Measurements from ENCODE around the gene LETM1. TPM values are rescaled to one million over a fixed set of nuclear protein-coding genes. Genes with fewer than 3 reads are reported as not detected.

LETM1 gene
- total RNA-seq, 1 experiment from 2014 or later = 63.9 TPM

- Histone ChIP-seq H3K4me1 (peaks cover 20% of the 10 kb centered on the region; the same call in 1 of the 2 replicates), H3K27me3 (replicated peaks; ENCODE audit: control insufficient read depth, insufficient read depth, low read length) (no peaks in the 10 kb centered on the region), H3K4me3 (ENCODE audit: low read depth, low read length) (no peak overlapping the region), H3K36me3 (ENCODE audit: control insufficient read depth, insufficient read depth, low read length) (no peaks in the 10 kb centered on the region), H3K9me3 (no peaks in the 10 kb centered on the region)
- no TSS peak for BruUV-seq (replicated peaks)
- H3K4me3 Mint-ChIP-seq (ENCODE audit: unreplicated experiment) = no peak overlapping the region
- no peak for TF ChIP-seq CTCF (IDR thresholded peaks at IDR 0.05; ENCODE audit: insufficient read depth in 1 of 2, low read depth in 1 of 2, low read length in 1 of 2, severe bottlenecking in 1 of 2, unreplicated experiment in 1 of 2)
- H3K36me3 Mint-ChIP-seq (ENCODE audit: insufficient read depth, unreplicated experiment) = no peaks in the 10 kb centered on the region
- no peaks in the 10 kb centered on the region for H3K9me3 Mint-ChIP-seq (ENCODE audit: unreplicated experiment)
- no peaks in the 10 kb centered on the region for H3K4me1 Mint-ChIP-seq (ENCODE audit: low read depth, unreplicated experiment)
- ChIA-PET CTCF (interaction anchor here (1.0 kb wide), 1 partner anchor 58 kb away, joined by 3 read pairs; no protein-coding TSS in a partner anchor), POLR2A (no interaction called here)
- no peaks in the 10 kb centered on the region for H3K27me3 Mint-ChIP-seq (ENCODE audit: insufficient read depth, unreplicated experiment)
- no peak for DNase-seq
- H3K27ac Mint-ChIP-seq (ENCODE audit: unreplicated experiment) = no peak overlapping the region
- intact Hi-C loops (cut with micrococcal nuclease; ENCODE audit: unreplicated experiment) = no loop called here
Observed at GRCh38 chr4:1784395-1784788, 71.6 kb downstream of the LETM1 start.

GRCh38 chr4:1783970-1784369, 72.0 kb downstream of the LETM1 start:
- Histone ChIP-seq H3K4me3 (ENCODE audit: low read depth, low read length) (no peak overlapping the region), H3K9me3 (no peaks in the 10 kb centered on the region), H3K27me3 (replicated peaks; ENCODE audit: control insufficient read depth, insufficient read depth, low read length) (no peaks in the 10 kb centered on the region), H3K36me3 (ENCODE audit: control insufficient read depth, insufficient read depth, low read length) (no peaks in the 10 kb centered on the region), H3K4me1 (peaks cover 23% of the 10 kb centered on the region; the same call in 1 of the 2 replicates)
- intact Hi-C loops (cut with micrococcal nuclease; ENCODE audit: unreplicated experiment) = loop anchor here (2.0 kb wide), 1 partner anchor 15 kb away; no protein-coding TSS in a partner anchor
- Mint-ChIP-seq H3K36me3 (ENCODE audit: insufficient read depth, unreplicated experiment) (peaks cover under 1% of the 10 kb centered on the region), H3K27me3 (ENCODE audit: insufficient read depth, unreplicated experiment) (no peaks in the 10 kb centered on the region), H3K27ac (ENCODE audit: unreplicated experiment) (no peak overlapping the region), H3K4me1 (ENCODE audit: low read depth, unreplicated experiment) (no peaks in the 10 kb centered on the region), H3K9me3 (ENCODE audit: unreplicated experiment) (no peaks in the 10 kb centered on the region), H3K4me3 (ENCODE audit: unreplicated experiment) (no peak overlapping the region)
- DNase-seq = no peak
- no TSS peak for BruUV-seq (replicated peaks)
- POLR2A ChIA-PET = no interaction called here
- TF ChIP-seq CTCF (IDR thresholded peaks at IDR 0.05; ENCODE audit: insufficient read depth in 1 of 2, low read depth in 1 of 2, low read length in 1 of 2, severe bottlenecking in 1 of 2, unreplicated experiment in 1 of 2) = no peak
- CTCF ChIA-PET = interaction anchor here (1.2 kb wide), 1 partner anchor 9 kb away, joined by 6 read pairs; the partner anchor contains the start of gene FGFR3

- DNase-seq = no peak
- Histone ChIP-seq H3K4me1 (peaks cover 33% of the 10 kb centered on the region), H3K9me3 (no peaks in the 10 kb centered on the region), H3K4me3 (ENCODE audit: low read depth, low read length) (no peak overlapping the region), H3K27me3 (replicated peaks; ENCODE audit: control insufficient read depth, insufficient read depth, low read length) (no peaks in the 10 kb centered on the region), H3K36me3 (ENCODE audit: control insufficient read depth, insufficient read depth, low read length) (no peaks in the 10 kb centered on the region)
- no peak for TF ChIP-seq CTCF (IDR thresholded peaks at IDR 0.05; ENCODE audit: insufficient read depth in 1 of 2, low read depth in 1 of 2, low read length in 1 of 2, severe bottlenecking in 1 of 2, unreplicated experiment in 1 of 2)
- H3K27me3 Mint-ChIP-seq (ENCODE audit: insufficient read depth, unreplicated experiment) = no peaks in the 10 kb centered on the region
- peaks cover 4% of the 10 kb centered on the region for H3K36me3 Mint-ChIP-seq (ENCODE audit: insufficient read depth, unreplicated experiment)
- no peak overlapping the region for H3K4me3 Mint-ChIP-seq (ENCODE audit: unreplicated experiment)
- no peak overlapping the region for H3K27ac Mint-ChIP-seq (ENCODE audit: unreplicated experiment)
- H3K4me1 Mint-ChIP-seq (ENCODE audit: low read depth, unreplicated experiment) = no peaks in the 10 kb centered on the region
- no peaks in the 10 kb centered on the region for H3K9me3 Mint-ChIP-seq (ENCODE audit: unreplicated experiment)
- BruUV-seq (replicated peaks) = no TSS peak
- CTCF ChIA-PET = interaction anchor here (0.6 to 1.2 kb wide), 3 partner anchors 10 to 745 kb away, joined by 3 to 6 read pairs (median 5); partner anchors contain the start of gene FGFR3
- POLR2A ChIA-PET = no interaction called here
- intact Hi-C loops (cut with micrococcal nuclease; ENCODE audit: unreplicated experiment) = loop anchor here (2.0 kb wide), 1 partner anchor 14 kb away; no protein-coding TSS in a partner anchor
Observed at GRCh38 chr4:1783015-1783414, 72.9 kb downstream of the LETM1 start.
